Measurements from ENCODE around the gene TBC1D1.

The TBC1D1 gene

GRCh38 chr4:37988670-37989069, 97.8 kb downstream of the TBC1D1 start:
- DNase-seq (ENCODE audit: extremely low read depth, insufficient read length) = no peak
- no peaks in the 10 kb centered on the region for H3K36me3 ChIP-seq (ENCODE audit: control insufficient read depth, insufficient read depth, low read length)

DNA sequence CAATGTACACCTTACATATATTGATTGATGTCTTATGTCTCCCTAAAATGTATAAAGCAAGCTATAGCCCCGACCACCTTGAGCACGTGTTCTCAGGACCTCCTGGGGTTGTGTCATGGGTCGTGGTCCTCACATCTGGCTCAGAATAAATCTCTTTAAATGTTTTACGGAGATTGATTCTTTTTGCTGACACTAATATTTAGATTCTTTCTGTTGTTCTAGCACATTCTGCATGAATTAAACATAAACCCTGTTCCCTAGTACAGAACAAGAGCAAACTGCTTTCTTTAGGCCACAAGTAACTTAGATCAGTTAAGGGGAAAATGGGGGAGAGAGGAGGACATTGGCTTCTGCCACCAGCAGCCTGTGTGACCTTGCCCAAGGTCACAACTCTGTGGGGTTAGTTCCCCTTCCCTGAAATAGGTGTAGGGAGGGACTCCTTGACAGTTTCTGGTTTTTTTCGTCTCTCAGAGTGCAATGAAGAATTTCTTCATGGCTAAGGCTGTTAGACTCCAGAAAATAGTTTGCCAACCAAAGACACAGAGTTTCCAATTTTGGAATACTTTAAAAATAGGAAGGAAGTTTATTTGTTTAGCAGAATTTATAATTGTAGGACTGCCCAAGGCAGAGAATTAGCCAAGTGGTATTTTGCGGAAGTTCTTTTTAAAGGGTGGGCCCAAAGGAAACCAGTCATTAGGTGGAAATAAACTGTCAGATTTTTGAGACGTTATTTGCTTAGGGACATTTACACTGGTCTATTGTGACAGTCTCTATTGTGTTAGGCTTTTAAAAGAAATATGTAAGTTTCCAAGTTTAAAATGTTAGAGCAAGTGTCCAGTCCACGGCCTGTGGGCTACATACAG, 98.7 kb downstream of the TBC1D1 start:
- no peaks in the 10 kb centered on the region for H3K27me3 ChIP-seq (replicated peaks; ENCODE audit: control insufficient read depth, insufficient read depth, low read length)
- no peaks in the 10 kb centered on the region for H3K36me3 ChIP-seq (ENCODE audit: control insufficient read depth, insufficient read depth, low read length)
- H3K4me3 ChIP-seq (replicated peaks; ENCODE audit: low read depth, low read length) = no peak overlapping the region
- TF ChIP-seq, protein P1, sequence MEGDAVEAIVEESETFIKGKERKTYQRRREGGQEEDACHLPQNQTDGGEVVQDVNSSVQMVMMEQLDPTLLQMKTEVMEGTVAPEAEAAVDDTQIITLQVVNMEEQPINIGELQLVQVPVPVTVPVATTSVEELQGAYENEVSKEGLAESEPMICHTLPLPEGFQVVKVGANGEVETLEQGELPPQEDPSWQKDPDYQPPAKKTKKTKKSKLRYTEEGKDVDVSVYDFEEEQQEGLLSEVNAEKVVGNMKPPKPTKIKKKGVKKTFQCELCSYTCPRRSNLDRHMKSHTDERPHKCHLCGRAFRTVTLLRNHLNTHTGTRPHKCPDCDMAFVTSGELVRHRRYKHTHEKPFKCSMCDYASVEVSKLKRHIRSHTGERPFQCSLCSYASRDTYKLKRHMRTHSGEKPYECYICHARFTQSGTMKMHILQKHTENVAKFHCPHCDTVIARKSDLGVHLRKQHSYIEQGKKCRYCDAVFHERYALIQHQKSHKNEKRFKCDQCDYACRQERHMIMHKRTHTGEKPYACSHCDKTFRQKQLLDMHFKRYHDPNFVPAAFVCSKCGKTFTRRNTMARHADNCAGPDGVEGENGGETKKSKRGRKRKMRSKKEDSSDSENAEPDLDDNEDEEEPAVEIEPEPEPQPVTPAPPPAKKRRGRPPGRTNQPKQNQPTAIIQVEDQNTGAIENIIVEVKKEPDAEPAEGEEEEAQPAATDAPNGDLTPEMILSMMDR (IDR thresholded peaks at IDR 0.05; ENCODE audit: insufficient read depth, low read length, poor library complexity, severe bottlenecking) = no peak
- no peak for DNase-seq (ENCODE audit: extremely low read depth, insufficient read length)

More at GRCh38 chr4:37988670-37989069, 97.8 kb downstream of the TBC1D1 start:
- H3K27me3 ChIP-seq (replicated peaks; ENCODE audit: control insufficient read depth, insufficient read depth, low read length) = no peaks in the 10 kb centered on the region
- no peak overlapping the region for H3K4me3 ChIP-seq (replicated peaks; ENCODE audit: low read depth, low read length)
- TF ChIP-seq, protein P1 (IDR thresholded peaks at IDR 0.05; ENCODE audit: insufficient read depth, low read length, poor library complexity, severe bottlenecking) = no peak

GRCh38 chr4:37990731-37991245, 99.9 kb downstream of the TBC1D1 start:
- no peak overlapping the region for H3K4me3 ChIP-seq (replicated peaks; ENCODE audit: low read depth, low read length)
- DNase-seq (ENCODE audit: extremely low read depth, insufficient read length) = no peak
- no peaks in the 10 kb centered on the region for H3K36me3 ChIP-seq (ENCODE audit: control insufficient read depth, insufficient read depth, low read length)
- H3K27me3 ChIP-seq (replicated peaks; ENCODE audit: control insufficient read depth, insufficient read depth, low read length) = no peaks in the 10 kb centered on the region
- TF ChIP-seq, protein P1 (IDR thresholded peaks at IDR 0.05; ENCODE audit: insufficient read depth, low read length, poor library complexity, severe bottlenecking) = no peak

GRCh38 chr4:37991623-37992410, 100.9 kb downstream of the TBC1D1 start:
- no peak overlapping the region for H3K4me3 ChIP-seq (replicated peaks; ENCODE audit: low read depth, low read length)
- H3K27me3 ChIP-seq (replicated peaks; ENCODE audit: control insufficient read depth, insufficient read depth, low read length) = no peaks in the 10 kb centered on the region
- TF ChIP-seq, protein P1 (IDR thresholded peaks at IDR 0.05; ENCODE audit: insufficient read depth, low read length, poor library complexity, severe bottlenecking) = no peak
- no peak for DNase-seq (ENCODE audit: extremely low read depth, insufficient read length)
- H3K36me3 ChIP-seq (ENCODE audit: control insufficient read depth, insufficient read depth, low read length) = no peaks in the 10 kb centered on the region

GRCh38 chr4:37993806-37994205, 102.9 kb downstream of the TBC1D1 start:
- TF ChIP-seq, protein P1 (IDR thresholded peaks at IDR 0.05; ENCODE audit: insufficient read depth, low read length, poor library complexity, severe bottlenecking) = no peak
- no peak for DNase-seq (ENCODE audit: extremely low read depth, insufficient read length)
- no peak overlapping the region for H3K4me3 ChIP-seq (replicated peaks; ENCODE audit: low read depth, low read length)
- H3K36me3 ChIP-seq (ENCODE audit: control insufficient read depth, insufficient read depth, low read length) = no peaks in the 10 kb centered on the region
- no peaks in the 10 kb centered on the region for H3K27me3 ChIP-seq (replicated peaks; ENCODE audit: control insufficient read depth, insufficient read depth, low read length)
